GM19043 (cell line): ENCODE data around the gene CES2.

Experiments
- ATAC-seq: cut with Tn5 transposase; IDR thresholded peaks from one replicate; pipeline ENCODE4 v1.9.1; 2021; ENCODE audit warnings: low read depth; ENCODE audit not compliant: unreplicated experiment

CES2 gene

GRCh38 chr16:66918355-66918754, 17.0 kb upstream of the CES2 start:
- ATAC-seq: no peak

GRCh38 chr16:66918803-66919568, 16.3 kb upstream of the CES2 start, which contains the start of gene CDH16:
TSS of gene CDH16 (minus strand) at chr16:66918885. CDS start at chr16:66918065, 820 bp downstream.
- no peak for ATAC-seq

GRCh38 chr16:66919569-66920298, 15.6 kb upstream of the CES2 start:
- no peak for ATAC-seq

GRCh38 chr16:66920299-66920590, 15.1 kb upstream of the CES2 start:
- no peak for ATAC-seq

GRCh38 chr16:66920924-66921680, 14.2 kb upstream of the CES2 start:
- no peak for ATAC-seq

GRCh38 chr16:66921729-66922450, 13.4 kb upstream of the CES2 start:
- no peak for ATAC-seq

- no peak for ATAC-seq
These were observed 12.0 kb upstream of the CES2 start for GRCh38 chr16:66923247-66923731.

GRCh38 chr16:66923866-66924265, 11.4 kb upstream of the CES2 start:
- ATAC-seq: no peak

- ATAC-seq: no peak
These were observed 10.6 kb upstream of the CES2 start for GRCh38 chr16:66924527-66925321.

- no peak for ATAC-seq
These were observed 9.9 kb upstream of the CES2 start, which contains the start of gene RRAD for GRCh38 chr16:66925322-66925840. TSS of gene RRAD (minus strand) at chr16:66925535. CDS start at chr16:66925179, 356 bp downstream.

- no peak for ATAC-seq
These were observed 9.0 kb upstream of the CES2 start for GRCh38 chr16:66926171-66926947.

GRCh38 chr16:66926961-66927436, 8.3 kb upstream of the CES2 start:
- ATAC-seq: no peak

GRCh38 chr16:66927918-66928649, 7.2 kb upstream of the CES2 start:
- no peak for ATAC-seq

GRCh38 chr16:66928702-66929388, 6.5 kb upstream of the CES2 start:
- ATAC-seq: no peak

GRCh38 chr16:66930189-66930588, 5.1 kb upstream of the CES2 start:
- ATAC-seq: no peak

GRCh38 chr16:66931665-66932064, 3.7 kb upstream of the CES2 start:
- ATAC-seq: no peak

GRCh38 chr16:66932076-66932475, 3.2 kb upstream of the CES2 start:
- ATAC-seq: no peak
